Fibroblast of villous mesenchyme (primary cell): ENCODE results near the gene TAF4B. TPM values are rescaled to one million over a fixed set of nuclear protein-coding genes. Genes with fewer than 3 reads are reported as not detected.
"Not testable (repeated sequence)": the region's sequence is repeated elsewhere in the genome, so short reads cannot be mapped to it uniquely, and the experiment has no call there.

Source experiments
- DNase-seq: peaks from one replicate; pipeline ENCODE4 v3.0.0-alpha.2; 2010; ENCODE audit warnings: low read depth
- H3K4me3 ChIP-seq: 2 replicates; pipeline ENCODE4 v1.5.1; 2011; ENCODE audit warnings: low read depth, mild to moderate bottlenecking, low read length
- CTCF ChIP-seq: IDR thresholded peaks from 2 replicates; pipeline ENCODE4 v1.5.1; 2012; ENCODE audit warnings: low read depth, mild to moderate bottlenecking, low read length; ENCODE audit not compliant: insufficient read depth
- total RNA-seq: library from RNA; depleted of rRNA; stranded (reverse); fragments of >200 nt; gene quantifications from 2 replicates; pipeline ENCODE4 v1.2.3, GENCODE V29; 2012

Gene TAF4B
- total RNA-seq, 1 donor = 0.86 TPM

- no peak for DNase-seq
- H3K4me3 ChIP-seq = no peak overlapping the region
- no peak for TF ChIP-seq CTCF
Observed at GRCh38 chr18:26196605-26197004, 29.6 kb upstream of the TAF4B start.

- not testable (repeated sequence) for DNase-seq
Observed at GRCh38 chr18:26202001-26202400, 24.2 kb upstream of the TAF4B start.

GRCh38 chr18:26205318-26205717, 20.9 kb upstream of the TAF4B start:
- DNase-seq = no peak
- no peak for TF ChIP-seq CTCF

More at GRCh38 chr18:26202001-26202400, 24.2 kb upstream of the TAF4B start:
- not testable (repeated sequence) for H3K4me3 ChIP-seq

GRCh38 chr18:26206488-26206887, 19.8 kb upstream of the TAF4B start:
- TF ChIP-seq CTCF = no peak
- H3K4me3 ChIP-seq = no peak overlapping the region

More at GRCh38 chr18:26205318-26205717, 20.9 kb upstream of the TAF4B start:
- H3K4me3 ChIP-seq = no peak overlapping the region

GRCh38 chr18:26207937-26208336, 18.3 kb upstream of the TAF4B start:
- H3K4me3 ChIP-seq = no peak overlapping the region
- no peak for DNase-seq
- TF ChIP-seq CTCF = no peak

More at GRCh38 chr18:26206488-26206887, 19.8 kb upstream of the TAF4B start:
- DNase-seq = no peak

GRCh38 chr18:26208977-26209376, 17.3 kb upstream of the TAF4B start:
- no peak for DNase-seq
- no peak overlapping the region for H3K4me3 ChIP-seq
- no peak for TF ChIP-seq CTCF

GRCh38 chr18:26210147-26210546, 16.1 kb upstream of the TAF4B start:
- TF ChIP-seq CTCF = no peak
- DNase-seq = no peak
- H3K4me3 ChIP-seq = no peak overlapping the region
